ENCODE data around the gene KIF5A. TPM values are rescaled to one million over a fixed set of nuclear protein-coding genes. Genes with fewer than 3 reads are reported as not detected.

KIF5A gene
- total RNA-seq, 1 experiment from 2014 or later = 0.05 TPM

- H3K4me1 ChIP-seq = peaks cover 33% of the 10 kb centered on the region
- H3K27me3 ChIP-seq (replicated peaks; ENCODE audit: control insufficient read depth, insufficient read depth, low read length) = no peaks in the 10 kb centered on the region
- TF ChIP-seq CTCF (IDR thresholded peaks at IDR 0.05; ENCODE audit: insufficient read depth in 1 of 2, low read depth in 1 of 2, low read length in 1 of 2, severe bottlenecking in 1 of 2, unreplicated experiment in 1 of 2) = peak in 1 of 2 experiments; percentile 16
- Mint-ChIP-seq H3K4me1 (ENCODE audit: low read depth, unreplicated experiment) (peaks cover 29% of the 10 kb centered on the region), H3K9me3 (ENCODE audit: unreplicated experiment) (no peaks in the 10 kb centered on the region), H3K4me3 (ENCODE audit: unreplicated experiment) (peak overlapping the region; percentile 86), H3K27me3 (ENCODE audit: insufficient read depth, unreplicated experiment) (no peaks in the 10 kb centered on the region), H3K27ac (ENCODE audit: unreplicated experiment) (peak overlapping the region; percentile 94), H3K36me3 (ENCODE audit: insufficient read depth, unreplicated experiment) (peaks cover 90% of the 10 kb centered on the region)
- BruUV-seq (replicated peaks) = no TSS peak
- ChIA-PET CTCF (no interaction called here), POLR2A (interaction anchor here (1.6 kb wide), 1 partner anchor 25 kb away, joined by 6 read pairs; the partner anchor contains the start of gene DCTN2)
- H3K36me3 ChIP-seq (ENCODE audit: control insufficient read depth, insufficient read depth, low read length) = peaks cover 6% of the 10 kb centered on the region
- peak overlapping the region; percentile 72 for H3K4me3 ChIP-seq (ENCODE audit: low read depth, low read length)
- no peaks in the 10 kb centered on the region for H3K9me3 ChIP-seq
- intact Hi-C loops (cut with micrococcal nuclease; ENCODE audit: unreplicated experiment) = loop anchor here (2.0 to 5.0 kb wide), 3 partner anchors 25 to 206 kb away; partner anchors contain the start of gene DCTN2
- DNase-seq = peak; percentile 59 to 66
These were observed 28.3 kb upstream of the KIF5A start for GRCh38 chr12:57521525-57522010.

GRCh38 chr12:57522011-57522886, 27.6 kb upstream of the KIF5A start, which contains the start of gene MBD6:
MBD6 (plus strand) TSS chr12:57522824; CDS start chr12:57524304, 1,480 bp downstream.
- no peak for TF ChIP-seq CTCF (IDR thresholded peaks at IDR 0.05; ENCODE audit: insufficient read depth in 1 of 2, low read depth in 1 of 2, low read length in 1 of 2, severe bottlenecking in 1 of 2, unreplicated experiment in 1 of 2)
- no TSS peak for BruUV-seq (replicated peaks)
- ChIA-PET POLR2A (no interaction called here), CTCF (no interaction called here)
- Histone ChIP-seq H3K9me3 (no peaks in the 10 kb centered on the region), H3K27me3 (replicated peaks; ENCODE audit: control insufficient read depth, insufficient read depth, low read length) (no peaks in the 10 kb centered on the region), H3K4me1 (peaks cover 33% of the 10 kb centered on the region), H3K4me3 (ENCODE audit: low read depth, low read length) (peak within 1 kb of the TSS; percentile 72), H3K36me3 (ENCODE audit: control insufficient read depth, insufficient read depth, low read length) (peaks cover 5% of the 10 kb centered on the region)
- Mint-ChIP-seq H3K4me3 (ENCODE audit: unreplicated experiment) (peak within 1 kb of the TSS; percentile 86), H3K4me1 (ENCODE audit: low read depth, unreplicated experiment) (peaks cover 22% of the 10 kb centered on the region), H3K27ac (ENCODE audit: unreplicated experiment) (peak within 1 kb of the TSS; percentile 94), H3K9me3 (ENCODE audit: unreplicated experiment) (no peaks in the 10 kb centered on the region), H3K27me3 (ENCODE audit: insufficient read depth, unreplicated experiment) (no peaks in the 10 kb centered on the region), H3K36me3 (ENCODE audit: insufficient read depth, unreplicated experiment) (peaks cover 83% of the 10 kb centered on the region)
- peak; percentile 94 to 95 for DNase-seq
- intact Hi-C loops (cut with micrococcal nuclease; ENCODE audit: unreplicated experiment) = loop anchor here (2.0 to 5.0 kb wide), 3 partner anchors 25 to 205 kb away; partner anchors contain the start of gene DCTN2

Data from Caco-2 (cell line).